HFFc6 (cell line): ENCODE results near the gene KDM5B. TPM values are rescaled to one million over a fixed set of nuclear protein-coding genes. Genes with fewer than 3 reads are reported as not detected.

ENCODE experiments used
- DNase-seq: peaks from one replicate; pipeline ENCODE4 v3.0.0-alpha.2; 2018
- H3K27ac Mint-ChIP-seq: 2 replicates; pipeline ENCODE4 v1.8.0; 2020; ENCODE audit warnings: mild to moderate bottlenecking, mixed read lengths
- H3K27me3 Mint-ChIP-seq: 2 replicates; pipeline ENCODE4 v1.8.0; 2021; ENCODE audit warnings: mild to moderate bottlenecking, moderate library complexity, mixed read lengths; ENCODE audit not compliant: insufficient read depth
- H3K36me3 Mint-ChIP-seq: 2 replicates; pipeline ENCODE4 v1.8.0; 2021; ENCODE audit warnings: low read depth, mixed read lengths
- H3K4me1 Mint-ChIP-seq: 2 replicates; pipeline ENCODE4 v1.8.0; 2020; ENCODE audit warnings: low read depth, mixed read lengths
- H3K4me3 Mint-ChIP-seq: 2 replicates; pipeline ENCODE4 v1.8.0; 2020; ENCODE audit warnings: mild to moderate bottlenecking, moderate library complexity, mixed read lengths
- H3K9me3 Mint-ChIP-seq: 2 replicates; pipeline ENCODE4 v1.8.0; 2020; ENCODE audit warnings: mild to moderate bottlenecking, mixed read lengths
- CTCF ChIP-seq: fragments of 200-600 bp; sonication (generic); IDR thresholded peaks from 2 replicates; pipeline ENCODE4 v1.5.0; 2021; ENCODE audit warnings: antibody characterized with exemption, mild to moderate bottlenecking
- total RNA-seq, 6 experiments: library from RNA; stranded (reverse); fragmentation: NEBNext Ultra II Directional; extraction: Animal tissue kit (Norgen Biotek cat#: 25700); gene quantifications; 2 replicates in 1 of 6; 3 replicates in 5 of 6; pipeline ENCODE4 v1.2.3, GENCODE V29; 2021

KDM5B gene
- total RNA-seq, 6 experiments from 2014 or later, result 48.1 to 65.5 (median 53.5) TPM

- TF ChIP-seq CTCF, result no peak
- DNase-seq, result no peak
- Mint-ChIP-seq H3K36me3 (no peaks in the 10 kb centered on the region), H3K27ac (no peak overlapping the region), H3K27me3 (peaks cover 65% of the 10 kb centered on the region), H3K9me3 (peaks cover 14% of the 10 kb centered on the region), H3K4me3 (no peak overlapping the region), H3K4me1 (no peaks in the 10 kb centered on the region)
These were observed 126.3 kb downstream of the KDM5B start for GRCh38 chr1:202681736-202682420.

GRCh38 chr1:202680586-202681352, 127.5 kb downstream of the KDM5B start:
- H3K27me3 Mint-ChIP-seq, result peaks cover 60% of the 10 kb centered on the region
- no peaks in the 10 kb centered on the region for H3K36me3 Mint-ChIP-seq
- H3K9me3 Mint-ChIP-seq, result peaks cover 14% of the 10 kb centered on the region

GRCh38 chr1:202679406-202680177, 128.6 kb downstream of the KDM5B start:
- H3K27ac Mint-ChIP-seq, result no peak overlapping the region
- no peaks in the 10 kb centered on the region for H3K4me1 Mint-ChIP-seq
- H3K36me3 Mint-ChIP-seq, result no peaks in the 10 kb centered on the region
- H3K9me3 Mint-ChIP-seq, result peaks cover 14% of the 10 kb centered on the region
- DNase-seq, result no peak
- TF ChIP-seq CTCF, result no peak
- no peak overlapping the region for H3K4me3 Mint-ChIP-seq
- peaks cover 52% of the 10 kb centered on the region for H3K27me3 Mint-ChIP-seq

More at GRCh38 chr1:202680586-202681352, 127.5 kb downstream of the KDM5B start:
- DNase-seq, result no peak
- H3K27ac Mint-ChIP-seq, result no peak overlapping the region
- H3K4me1 Mint-ChIP-seq, result no peaks in the 10 kb centered on the region
- H3K4me3 Mint-ChIP-seq, result no peak overlapping the region
- no peak for TF ChIP-seq CTCF

- peaks cover 47% of the 10 kb centered on the region for H3K27me3 Mint-ChIP-seq
- no peak for TF ChIP-seq CTCF
- DNase-seq, result no peak
These were observed 130.8 kb downstream of the KDM5B start for GRCh38 chr1:202677433-202677832.

More at GRCh38 chr1:202677433-202677832, 130.8 kb downstream of the KDM5B start:
- Mint-ChIP-seq H3K9me3 (peaks cover 14% of the 10 kb centered on the region), H3K4me3 (no peak overlapping the region), H3K4me1 (no peaks in the 10 kb centered on the region), H3K36me3 (no peaks in the 10 kb centered on the region; the same call in 1 of the 2 replicates), H3K27ac (no peak overlapping the region)

Other genes with a start within 250 kb of the KDM5B start
- under 1 TPM in 1 of 6 experiments, not detected in 5; 0.03 TPM for gene SYT2, start 98.0 kb downstream of the KDM5B start, total RNA-seq
- gene PCAT6, start 2.5 kb upstream of the KDM5B start, total RNA-seq, result 1 to 10 TPM; 1.7 to 4.0 (median 1.8) TPM
- 10 to 100 TPM in 4 of 6 experiments, 1 to 10 TPM in 2; 9.0 to 11.7 (median 10.9) TPM for gene RABIF, start 80.7 kb upstream of the KDM5B start, total RNA-seq
- 10 to 100 TPM; 19.8 to 28.6 (median 23.5) TPM for gene KLHL12, start 118.8 kb upstream of the KDM5B start, total RNA-seq
- gene ADIPOR1, start 149.9 kb upstream of the KDM5B start, total RNA-seq, result 100 to 1,000 TPM in 3 of 6 experiments, 10 to 100 TPM in 3; 90.5 to 123 (median 103) TPM
- gene CYB5R1, start 158.8 kb upstream of the KDM5B start, total RNA-seq, result 100 to 1,000 TPM in 1 of 6 experiments, 10 to 100 TPM in 5; 73.4 to 100 (median 76.4) TPM
- gene TMEM183A, start 199.0 kb upstream of the KDM5B start, total RNA-seq, result 10 to 100 TPM; 38.6 to 50.6 (median 45.1) TPM
- gene PPFIA4, start 218.1 kb upstream of the KDM5B start, total RNA-seq, result 1 to 10 TPM in 1 of 6 experiments, under 1 TPM in 5; 0.37 to 1.3 (median 0.58) TPM